NCI-H446 treated with DMSO at 0.1 percent for 48 hours (cell line): ENCODE data around the gene AFG3L2.
"Not testable (repeated sequence)": the region's sequence is repeated elsewhere in the genome, so short reads cannot be mapped to it uniquely, and the experiment has no call there.

Experiments
- DNase-seq: peaks from one replicate; lab custom pipeline; 2025; lab: John Stamatoyannopoulos, UW

Gene AFG3L2

DNA sequence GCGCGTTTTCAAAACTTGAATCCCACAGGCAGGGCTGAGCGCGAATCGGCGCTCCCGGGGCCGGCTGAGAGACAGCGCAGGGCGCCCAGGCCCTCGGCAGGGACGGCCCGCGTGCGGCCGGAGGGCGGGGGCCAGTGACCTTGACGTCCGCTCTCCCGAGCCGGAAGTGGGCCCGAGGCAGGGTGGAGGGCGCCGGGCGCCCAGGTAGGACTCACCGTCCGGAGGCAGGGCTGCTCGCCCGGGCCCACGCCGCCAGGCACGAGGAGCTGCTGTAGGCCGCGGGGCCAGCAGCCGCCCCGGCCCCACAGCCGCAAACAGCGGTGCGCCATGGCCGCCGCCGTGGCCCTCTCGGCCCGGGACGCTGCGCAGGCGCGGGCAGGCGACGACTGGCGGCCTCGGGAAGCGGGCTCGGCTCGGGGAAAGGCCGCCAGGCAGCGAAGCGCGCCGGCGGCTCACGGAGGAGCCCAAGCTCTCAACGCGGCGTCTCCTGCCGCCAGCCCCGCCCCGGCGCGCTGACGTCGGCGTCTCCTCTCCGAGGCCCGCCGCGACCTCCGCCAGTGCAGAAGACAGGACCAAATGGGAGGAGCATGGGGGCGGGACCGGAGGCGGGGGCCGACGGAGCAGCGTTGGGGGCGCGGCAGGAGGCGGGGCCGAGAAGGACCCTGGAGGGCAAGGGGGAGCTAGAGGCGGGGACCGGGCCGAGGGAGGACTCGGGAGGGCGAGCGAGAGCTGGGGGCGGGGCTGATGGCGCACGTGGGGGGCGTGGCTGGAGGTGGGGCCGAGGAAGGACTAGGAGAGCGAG, at the start of gene AFG3L2:
Gene AFG3L2 (minus strand): TSS at position 474 of the 802 bp plus-strand sequence. CDS start 145 bp downstream, at position 329.
- DNase-seq: peak; percentile 96

DNA sequence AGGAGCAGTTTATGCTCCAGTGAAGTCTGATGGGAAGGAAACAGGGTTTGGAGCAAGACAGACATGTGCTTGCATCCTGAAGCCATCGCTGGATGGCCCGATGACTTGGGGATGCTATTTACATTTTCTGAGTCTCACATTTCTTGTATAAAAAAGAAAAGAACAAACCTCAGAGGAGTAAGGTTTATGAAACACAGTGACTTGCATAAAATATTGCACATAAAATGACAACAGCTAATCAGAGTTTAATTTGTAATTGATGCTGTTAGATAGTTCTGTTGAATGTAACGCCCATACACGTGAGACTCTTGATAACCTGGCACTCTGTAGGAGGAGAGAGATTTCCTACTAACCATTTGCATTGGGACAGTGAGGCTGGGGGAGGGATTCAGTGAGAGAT, 47.2 kb upstream of the AFG3L2 start:
- no peak for DNase-seq

DNA sequence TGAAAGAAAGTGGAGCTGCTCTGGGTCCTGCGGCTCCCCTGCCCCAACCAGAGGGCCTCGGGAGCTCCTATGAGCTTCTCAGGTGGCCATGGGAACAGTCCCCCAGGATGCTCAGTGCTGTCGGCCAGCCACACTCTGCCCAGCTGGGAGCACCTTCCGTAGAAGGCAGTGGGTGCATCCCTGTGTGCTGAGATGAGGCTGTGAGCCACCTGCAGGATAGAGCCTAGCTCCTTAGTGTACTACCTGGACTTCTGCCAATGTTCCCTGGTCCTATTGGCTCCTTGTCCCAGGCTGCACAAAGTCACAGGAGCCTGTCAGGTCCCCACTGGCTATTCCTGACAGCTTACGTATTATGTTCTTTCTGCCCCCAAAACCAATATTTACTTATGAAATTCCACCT, 46.8 kb upstream of the AFG3L2 start:
- DNase-seq: no peak

DNA sequence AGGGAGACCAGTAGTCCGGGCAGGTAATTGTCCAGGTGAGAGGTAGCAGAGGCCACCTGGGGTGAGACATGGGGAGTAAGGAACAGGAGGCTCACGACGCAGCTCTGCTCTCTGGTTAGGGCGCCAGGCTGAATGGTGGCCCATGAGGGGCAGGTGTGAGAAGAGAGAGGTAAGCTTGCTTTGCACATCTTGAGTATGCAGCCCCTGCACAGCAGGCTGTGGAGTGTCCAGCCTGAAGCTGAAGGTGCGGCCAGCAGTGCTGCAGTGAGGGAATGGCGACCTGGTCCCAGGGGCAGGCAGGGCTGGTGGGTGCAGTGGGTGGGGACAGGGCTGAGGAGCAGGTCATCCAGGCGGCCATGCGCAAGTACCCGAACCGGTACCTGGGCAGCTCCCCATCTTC, 46.4 kb upstream of the AFG3L2 start:
- DNase-seq: no peak

DNA sequence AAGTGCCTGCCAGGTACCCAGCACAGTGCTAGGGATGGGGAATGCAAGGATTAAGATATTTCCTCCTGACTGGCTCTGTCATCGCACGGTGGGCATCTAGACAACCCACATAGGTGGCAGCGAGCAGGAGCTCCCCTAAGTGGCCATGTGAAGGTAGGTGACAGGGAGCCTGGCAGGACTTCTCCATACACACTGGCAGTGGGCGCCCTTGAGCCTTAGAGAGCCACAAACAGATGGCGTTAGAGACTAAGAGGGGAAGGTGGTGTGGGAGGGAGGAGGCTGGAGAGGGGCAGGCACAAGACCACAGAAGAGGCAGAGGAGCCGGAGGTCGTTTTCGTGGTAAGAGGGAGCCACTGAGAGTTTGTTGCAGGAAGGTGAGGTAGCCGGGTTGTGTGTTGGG, 45.9 kb upstream of the AFG3L2 start:
- peak; percentile 2 for DNase-seq

DNA sequence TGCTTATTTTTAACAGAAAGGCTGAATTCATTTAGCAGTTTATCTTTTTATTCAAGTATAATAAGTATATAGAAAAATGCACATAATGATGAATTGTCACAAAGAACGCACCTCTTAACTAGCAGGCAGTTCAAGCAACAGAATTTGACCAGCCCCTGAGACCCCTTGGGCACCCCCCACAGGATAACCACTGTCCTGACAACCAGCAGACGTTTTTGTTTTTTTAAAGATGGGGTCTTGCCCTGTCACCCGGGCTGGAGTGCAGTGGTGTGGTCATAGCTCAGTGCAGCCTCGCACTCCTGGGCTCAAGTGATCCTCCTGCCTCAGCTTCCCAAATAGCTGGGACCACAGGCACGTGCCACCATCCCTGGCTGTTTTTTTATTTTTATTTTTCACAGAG, 44.7 kb upstream of the AFG3L2 start:
- DNase-seq: no peak

DNA sequence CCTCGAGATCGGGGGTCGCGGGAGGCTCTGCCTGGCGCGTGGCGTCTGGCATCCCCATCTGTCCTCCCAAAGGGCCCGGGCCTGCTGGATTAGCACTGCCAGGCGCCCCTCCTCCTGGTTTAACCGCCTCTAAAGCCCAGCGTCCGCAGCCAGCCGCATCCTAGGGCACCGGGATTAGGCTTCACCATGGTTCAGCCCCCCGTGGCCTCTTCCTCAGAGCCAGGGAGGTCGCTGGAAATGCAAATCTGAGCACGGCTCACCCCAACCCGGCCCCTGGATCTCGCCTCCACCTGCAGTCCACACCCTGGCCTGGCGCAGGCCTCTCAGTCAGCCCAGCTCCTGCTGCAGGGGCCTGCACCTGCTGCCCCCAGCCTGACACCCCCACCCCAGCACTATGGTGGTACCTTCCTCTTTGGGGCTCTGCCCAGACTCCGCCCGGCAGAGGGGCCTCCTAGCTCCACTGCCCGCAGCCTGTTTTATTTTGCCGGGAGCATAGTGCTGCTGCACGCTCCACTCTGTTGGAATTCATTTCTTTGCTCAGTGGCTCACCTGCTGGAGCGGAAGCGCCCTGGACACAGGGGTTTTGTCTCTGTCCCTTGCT, 43.9 kb upstream of the AFG3L2 start:
- DNase-seq: peak; percentile 10

DNA sequence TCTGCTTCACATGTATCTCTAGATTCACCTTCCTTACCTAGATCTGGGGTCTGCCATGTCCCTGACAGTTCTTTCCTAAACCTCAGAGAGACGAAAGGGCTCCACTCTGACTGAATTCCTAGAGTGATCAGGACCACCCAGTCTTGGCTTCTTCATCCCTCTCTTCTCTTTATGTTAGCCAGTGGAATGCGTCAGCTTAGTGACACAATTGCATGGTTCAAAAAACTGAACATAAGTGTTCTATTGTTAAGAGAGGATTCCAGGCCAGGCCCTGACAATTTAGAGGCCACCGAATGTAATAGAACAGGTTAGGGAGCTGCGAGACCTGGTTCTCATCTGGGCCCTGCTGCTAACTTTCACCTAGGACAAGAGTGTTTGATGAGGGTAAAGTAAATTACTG, 40.7 kb upstream of the AFG3L2 start:
- DNase-seq: no peak

DNA sequence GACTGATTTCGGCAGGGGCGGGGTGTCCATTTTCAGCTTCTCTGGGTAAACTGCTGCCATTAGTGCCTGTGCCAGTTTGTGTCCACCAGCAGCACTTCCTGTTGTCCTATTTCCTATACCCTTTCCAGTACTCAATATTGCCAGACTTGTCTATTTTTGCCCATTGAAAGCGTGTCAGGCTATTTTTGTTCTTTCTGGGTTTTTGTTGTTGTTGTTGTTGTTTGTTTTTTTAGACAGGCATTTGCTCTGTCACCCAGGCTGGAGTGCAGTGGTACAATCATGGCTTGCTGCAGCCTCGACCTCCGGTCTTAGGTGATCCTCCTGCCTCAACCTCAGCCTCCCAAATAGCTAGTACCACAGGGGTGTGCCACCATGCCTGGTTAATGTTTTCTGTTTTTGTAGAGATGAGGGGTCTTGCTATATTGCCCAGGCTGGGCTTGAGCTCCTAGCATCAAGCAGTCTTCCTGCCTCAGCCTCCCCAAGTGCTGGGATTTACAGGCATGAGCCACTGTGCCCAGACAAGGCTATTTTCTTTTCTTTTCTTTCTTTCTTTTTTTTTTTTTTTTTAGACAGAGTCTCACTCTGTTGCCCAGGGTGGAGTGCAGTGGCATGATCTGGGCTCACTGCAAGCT, 39.2 kb upstream of the AFG3L2 start:
- DNase-seq: no peak

DNA sequence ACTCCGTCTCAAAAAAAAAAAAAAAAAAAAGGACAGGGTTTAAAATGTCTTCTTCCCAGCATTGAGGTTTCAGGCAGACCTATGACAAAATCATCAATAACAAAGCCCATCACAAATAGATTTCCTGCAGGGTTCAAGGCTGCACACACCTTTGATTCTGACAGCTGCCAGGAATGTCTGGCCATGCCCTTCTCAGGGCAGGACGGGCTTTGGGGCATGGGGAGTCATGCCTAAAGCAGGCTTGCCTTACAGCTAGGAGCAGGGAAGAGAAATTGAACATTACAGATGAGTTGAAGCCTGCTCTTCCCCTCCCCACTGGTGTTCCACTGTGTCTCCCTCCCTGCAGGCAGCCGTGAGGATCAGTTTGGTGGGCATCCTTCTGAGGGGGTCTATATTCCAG, 34.4 kb upstream of the AFG3L2 start:
- no peak for DNase-seq

DNA sequence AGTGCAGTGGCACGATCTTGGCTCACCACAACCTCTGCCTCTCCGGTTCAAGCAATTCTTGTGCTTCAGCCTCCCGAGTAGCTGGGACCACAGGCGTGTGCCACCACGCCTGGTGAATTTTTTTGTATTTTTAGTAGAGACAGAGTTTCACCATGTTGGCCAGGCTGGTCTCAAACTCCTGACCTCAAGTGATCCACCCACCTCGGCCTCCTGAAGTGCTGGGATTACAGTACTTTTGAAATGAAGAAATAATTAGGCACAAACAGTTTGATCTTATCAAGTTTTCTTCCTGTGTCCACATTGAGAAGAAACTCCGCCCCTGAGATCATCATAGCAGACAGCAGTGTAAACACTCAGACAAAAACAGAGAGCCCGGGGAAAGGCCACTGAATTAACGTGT, 33.7 kb upstream of the AFG3L2 start:
- DNase-seq: not testable (repeated sequence)

DNA sequence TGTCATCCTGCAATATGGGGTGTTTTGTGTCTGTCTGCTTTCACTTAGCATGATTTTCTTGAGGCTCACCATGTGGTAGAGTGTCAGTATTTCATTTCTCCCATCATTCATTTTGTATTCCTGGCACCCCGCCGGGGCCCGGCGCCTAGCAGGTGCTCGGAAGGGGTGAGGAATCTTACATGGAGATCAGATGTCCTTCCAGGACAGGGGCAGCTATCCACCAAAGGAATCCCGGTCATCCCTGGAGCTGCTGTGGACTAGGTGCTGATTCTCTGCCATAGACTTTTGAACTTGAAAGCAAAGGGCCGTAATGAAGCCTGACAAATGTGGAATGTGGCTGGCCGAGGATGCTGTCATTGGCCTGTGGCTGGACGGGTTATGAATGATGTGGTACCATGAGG, 33.1 kb upstream of the AFG3L2 start:
- DNase-seq: no peak

DNA sequence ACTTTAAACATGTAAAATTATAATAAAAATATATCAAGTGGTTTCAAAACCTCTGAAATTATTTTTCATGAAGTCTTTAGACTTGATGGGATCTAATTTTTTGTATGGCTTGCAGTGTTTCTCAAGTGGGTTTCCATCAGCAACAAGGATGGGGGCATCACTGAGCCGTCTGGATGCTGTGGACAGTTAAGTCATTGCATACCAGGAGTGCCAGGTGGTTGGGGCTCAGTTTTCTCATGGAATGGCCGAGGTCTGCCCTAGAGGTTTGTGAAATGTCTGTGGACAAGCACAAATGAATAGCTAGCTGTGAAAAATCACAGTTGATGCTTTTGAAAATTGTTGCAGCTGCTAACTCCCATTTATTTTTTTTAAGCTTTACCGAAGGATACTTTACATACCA, 32.4 kb upstream of the AFG3L2 start:
- no peak for DNase-seq

DNA sequence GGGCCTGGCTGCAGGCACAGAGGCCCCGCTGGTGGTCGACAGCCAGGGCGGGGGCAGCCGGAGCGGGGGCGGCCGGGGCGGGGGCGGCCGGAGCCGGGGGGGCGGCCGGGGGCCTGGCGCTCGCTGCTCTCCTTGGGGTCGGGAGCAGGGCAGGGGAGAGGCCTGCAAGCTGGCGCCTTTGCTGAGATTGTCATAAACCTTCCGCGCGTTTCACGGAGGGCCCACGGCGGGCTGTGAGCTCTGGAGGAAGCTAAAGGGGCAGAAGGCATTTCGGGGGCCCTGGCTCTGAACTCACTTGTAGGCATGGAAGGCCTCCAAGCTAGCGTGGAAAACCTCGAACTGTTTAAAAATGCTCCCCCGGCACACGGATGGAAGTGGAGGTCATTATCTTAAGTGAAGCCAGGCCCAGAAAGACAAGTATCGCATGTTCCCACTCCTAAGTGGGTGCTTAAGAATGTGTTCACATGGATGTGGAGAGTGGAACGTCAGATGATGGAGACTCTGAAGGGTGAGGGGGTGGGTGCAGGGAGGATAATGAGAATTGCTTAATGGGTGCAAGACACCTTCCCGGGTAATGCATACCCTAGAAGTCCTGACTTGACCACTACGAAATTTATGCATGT, 31.3 kb upstream of the AFG3L2 start:
- DNase-seq: no peak

DNA sequence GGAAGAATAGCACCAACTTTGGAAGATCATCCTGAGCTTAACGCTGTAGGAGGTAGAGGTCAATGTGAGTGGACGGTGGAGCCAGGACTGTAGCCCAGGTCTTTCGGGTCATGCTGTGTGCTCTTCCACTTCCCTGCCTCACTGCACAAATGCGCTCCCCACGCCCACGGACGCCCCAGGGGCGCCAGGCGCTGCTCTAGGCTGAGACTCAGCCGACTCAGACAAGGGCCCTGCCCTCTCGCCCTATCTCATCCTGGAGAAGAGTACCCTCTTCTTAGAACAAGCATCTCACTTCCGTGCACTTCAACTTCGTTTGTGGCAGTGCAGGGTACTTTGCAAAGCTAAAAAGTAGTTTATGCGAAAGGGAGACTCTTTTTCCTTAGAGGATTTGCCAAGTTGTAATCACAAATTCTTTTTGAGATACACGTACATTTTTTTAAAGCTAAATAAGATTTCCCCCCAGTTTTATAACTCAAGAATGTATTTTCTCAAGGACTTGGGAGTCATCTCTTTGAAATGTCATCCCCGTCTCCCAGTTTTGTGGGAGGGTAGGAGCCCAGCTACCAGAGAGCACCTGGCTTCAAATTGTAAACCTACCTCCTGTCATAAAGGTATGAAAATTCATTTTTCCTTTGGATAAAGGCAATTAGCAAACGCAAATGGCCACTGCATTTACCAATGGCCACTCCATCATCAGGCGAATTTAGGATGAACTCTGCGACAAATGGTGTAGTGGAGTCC, 29.5 kb upstream of the AFG3L2 start:
- DNase-seq: no peak

DNA sequence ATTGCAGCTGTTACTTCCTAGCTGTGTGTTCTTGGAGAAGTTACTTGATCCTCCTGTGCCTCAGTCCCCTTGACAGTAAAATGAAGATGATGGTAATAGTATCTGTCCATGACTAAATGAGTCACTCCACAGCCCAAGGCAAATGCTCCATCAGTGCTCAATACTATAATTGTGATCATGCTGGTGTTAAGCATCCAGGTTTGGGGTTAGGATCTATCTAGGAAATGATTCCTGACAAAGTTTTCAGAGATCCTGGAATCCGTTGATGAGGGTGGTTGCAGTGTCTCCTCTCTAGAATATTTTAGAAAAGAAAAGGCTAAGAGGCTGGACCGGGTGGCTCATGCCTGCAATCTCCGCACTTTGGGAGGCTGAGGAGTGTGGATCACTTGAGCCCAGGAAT, 28.0 kb upstream of the AFG3L2 start:
- DNase-seq: no peak

DNA sequence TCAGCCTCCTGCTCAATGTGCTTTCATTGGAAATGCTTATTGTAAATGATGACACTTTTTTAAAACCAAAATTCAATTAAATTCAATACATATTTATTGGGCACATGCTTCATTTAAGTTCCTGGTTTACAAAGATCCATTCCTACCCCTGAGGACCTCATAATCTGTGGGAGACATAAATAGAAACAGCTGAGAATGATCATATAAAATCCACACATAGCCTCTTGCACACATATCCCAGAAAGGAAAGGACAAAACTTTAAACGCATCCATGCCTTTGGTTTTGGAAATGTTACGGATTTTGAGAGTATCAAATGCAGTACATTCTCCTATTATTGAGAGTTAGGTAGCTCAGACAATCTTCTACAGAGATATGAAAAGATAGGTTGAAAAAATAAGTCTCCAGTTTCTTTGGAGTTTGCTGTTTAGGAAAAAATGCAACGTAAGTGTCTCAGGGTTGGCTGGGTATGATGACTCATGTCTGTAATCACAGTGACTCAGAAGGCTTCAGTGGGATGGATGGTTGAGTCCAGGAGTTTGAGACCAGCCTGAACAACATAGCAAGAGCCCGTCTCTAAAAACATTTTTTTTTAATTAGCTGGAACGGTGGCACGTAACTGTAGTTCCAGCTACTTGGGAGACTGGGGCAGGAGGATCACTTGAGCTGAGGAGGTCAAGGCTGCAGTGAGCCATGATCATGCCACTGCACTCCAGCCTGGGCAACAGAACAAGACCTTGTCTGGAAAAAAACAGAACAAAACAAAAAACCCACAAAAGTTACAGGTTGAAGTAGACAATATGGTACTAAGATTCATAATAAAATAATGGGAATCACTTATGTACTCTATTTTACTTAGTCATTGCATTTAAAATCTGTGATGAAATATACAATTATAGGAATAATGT, 26.8 kb upstream of the AFG3L2 start:
- no peak for DNase-seq

DNA sequence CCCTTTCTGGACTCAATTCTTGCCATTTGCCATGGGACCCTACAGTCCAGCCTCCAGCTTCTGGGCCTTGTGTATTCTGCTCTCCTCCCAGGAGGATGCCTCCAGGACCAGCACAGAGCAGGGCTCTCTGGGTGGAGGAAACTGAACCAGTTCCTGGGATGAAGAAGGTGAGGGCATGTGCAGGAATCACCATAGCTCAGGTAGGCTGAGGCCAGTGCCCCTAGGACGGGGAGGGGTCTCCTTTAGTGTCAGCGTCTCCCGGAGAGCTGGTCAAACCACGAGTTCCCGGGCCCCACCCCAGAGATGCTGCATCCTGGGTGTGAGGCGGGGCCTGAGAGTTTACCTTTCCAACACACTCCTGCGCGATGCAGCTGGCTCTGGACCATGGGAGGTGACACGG, 24.9 kb upstream of the AFG3L2 start:
- DNase-seq: no peak

DNA sequence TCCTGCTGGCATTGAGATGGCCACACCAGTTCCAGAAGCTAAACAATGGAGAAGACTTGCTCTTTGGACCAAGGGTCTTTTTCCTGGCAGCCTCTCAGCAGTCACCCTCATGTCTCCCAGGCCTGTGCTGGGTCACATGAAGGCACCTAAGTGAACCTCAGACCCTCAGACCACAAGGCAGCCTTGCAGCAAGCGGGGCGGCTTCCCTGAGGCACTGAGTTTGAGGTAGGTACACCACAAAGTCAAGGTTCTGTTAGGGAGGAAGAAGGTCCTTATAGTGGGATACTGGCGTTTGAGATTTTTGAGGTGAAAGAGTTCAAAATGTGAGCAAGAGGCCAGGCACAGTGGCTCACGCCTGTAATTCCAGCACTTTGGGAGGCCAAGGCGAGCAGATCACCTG, 22.2 kb upstream of the AFG3L2 start:
- DNase-seq: no peak

DNA sequence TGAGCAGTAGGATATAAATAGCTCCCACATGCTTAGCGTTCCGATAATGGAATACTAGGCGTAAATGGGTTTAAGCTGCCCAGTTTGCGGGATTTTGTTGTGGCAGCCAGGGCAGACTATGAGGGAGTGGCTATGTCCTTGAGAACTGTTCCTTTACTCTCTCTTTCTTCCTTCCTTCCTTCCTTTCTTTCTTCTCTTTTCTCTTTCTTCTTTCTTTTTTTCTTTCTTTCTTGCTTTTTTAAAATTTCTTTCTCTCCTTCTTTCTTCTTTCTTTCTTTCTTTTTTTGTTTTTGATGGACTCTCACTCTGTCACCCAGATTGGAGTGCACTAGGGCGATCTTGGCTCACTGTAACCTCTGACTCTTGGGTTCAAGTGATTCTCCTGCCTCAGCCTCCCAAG, 21.6 kb upstream of the AFG3L2 start:
- no peak for DNase-seq

DNA sequence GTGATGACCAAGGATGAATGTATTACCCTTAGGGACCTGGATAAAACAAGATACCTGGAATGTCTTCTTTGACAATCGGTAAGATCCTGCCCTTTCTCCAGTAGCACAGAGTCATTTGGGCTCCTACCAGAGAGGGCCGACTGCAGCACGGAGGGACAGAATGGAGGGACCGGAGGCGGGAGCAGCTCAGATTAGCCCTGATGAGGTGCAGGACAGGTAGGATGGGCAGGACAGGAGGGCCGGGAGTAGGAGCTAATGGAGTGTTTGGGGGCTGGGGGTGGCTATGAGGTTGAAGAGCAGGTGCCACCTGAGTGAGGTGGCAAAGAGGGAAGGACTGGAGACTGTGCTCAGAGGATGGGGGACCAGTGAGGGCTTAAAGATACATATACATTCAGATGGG, 20.8 kb upstream of the AFG3L2 start:
- DNase-seq: no peak
